Neutrophil (primary cell): ENCODE data around the gene DPH6.

ENCODE experiments used
- H3K27ac ChIP-seq: fragments of 200-600 bp; sonication (generic); 2 replicates; pipeline ENCODE4 v1.5.1; 2016; ENCODE audit warnings: mild to moderate bottlenecking, moderate library complexity
- H3K27me3 ChIP-seq: fragments of 200-600 bp; sonication (generic); 2 replicates; pipeline ENCODE4 v1.6.0; 2016; ENCODE audit warnings: mild to moderate bottlenecking
- H3K36me3 ChIP-seq: fragments of 200-600 bp; sonication (generic); 2 replicates; pipeline ENCODE4 v1.5.1; 2017
- H3K4me1 ChIP-seq, 2 experiments: fragments of 200-600 bp in 1 of 2; sonication (generic) in 1 of 2; 1 replicate in 1 of 2; 2 replicates in 1 of 2; pipeline versions ENCODE4 v1.5.1 to v1.6.1; 2013 to 2016; ENCODE audit warnings: low read depth in 1 of 2, low read length in 1 of 2, mild to moderate bottlenecking in 1 of 2, moderate library complexity in 1 of 2; ENCODE audit not compliant: control insufficient read depth in 1 of 2, insufficient read depth in 1 of 2
- H3K4me3 ChIP-seq, 2 experiments: fragments of 200-600 bp in 1 of 2; sonication (generic) in 1 of 2; 1 replicate in 1 of 2; 2 replicates in 1 of 2; pipeline ENCODE4 v1.5.1; 2013 to 2016; ENCODE audit warnings: low read depth in 1 of 2, low read length in 1 of 2, mild to moderate bottlenecking in 1 of 2, moderate library complexity in 1 of 2
- H3K9me3 ChIP-seq: fragments of 200-600 bp; sonication (generic); 2 replicates; pipeline ENCODE4 v1.5.1; 2016
- CTCF ChIP-seq: fragments of 200-600 bp; sonication (generic); IDR thresholded peaks from 2 replicates; pipeline ENCODE4 v1.5.1; 2016; ENCODE audit warnings: antibody characterized with exemption

Gene DPH6

GRCh38 chr15:35321926-35322325 is 224.0 kb downstream of the DPH6 start:
- Histone ChIP-seq H3K27ac (no peak overlapping the region), H3K36me3 (no peaks in the 10 kb centered on the region), H3K27me3 (no peaks in the 10 kb centered on the region), H3K4me1 (no peaks in the 10 kb centered on the region), H3K9me3 (no peaks in the 10 kb centered on the region), H3K4me3 (no peak overlapping the region)
- TF ChIP-seq CTCF, result no peak

GRCh38 chr15:35320911-35321310 is 225.1 kb downstream of the DPH6 start:
- Histone ChIP-seq H3K4me3 (no peak overlapping the region), H3K9me3 (no peaks in the 10 kb centered on the region), H3K27me3 (no peaks in the 10 kb centered on the region), H3K36me3 (no peaks in the 10 kb centered on the region), H3K4me1 (no peaks in the 10 kb centered on the region), H3K27ac (no peak overlapping the region)
- TF ChIP-seq CTCF, result no peak
